Large intestine (tissue), 3 donors: Measurements from ENCODE around the gene CEP68. TPM values are rescaled to one million over a fixed set of nuclear protein-coding genes. Genes with fewer than 3 reads are reported as not detected.

Experiments used
- DNase-seq, 2 donors: peaks; one replicate each; pipeline versions ENCODE4 v3.0.0 to v3.0.0-alpha.2; 2013
- H3K27ac ChIP-seq: one replicate; pipeline ENCODE4 v1.5.1; 2013; ENCODE audit warnings: low read length
- H3K27me3 ChIP-seq: 2 replicates; pipeline ENCODE4 v1.6.1; 2013; ENCODE audit warnings: low read length; ENCODE audit not compliant: control insufficient read depth, insufficient read depth
- H3K36me3 ChIP-seq: 2 replicates; pipeline ENCODE4 v1.6.1; 2013; ENCODE audit warnings: low read length; ENCODE audit not compliant: control insufficient read depth, insufficient read depth
- H3K4me1 ChIP-seq: one replicate; pipeline ENCODE4 v1.6.1; 2013; ENCODE audit warnings: low read length; ENCODE audit not compliant: control insufficient read depth, insufficient read depth
- H3K4me3 ChIP-seq: one replicate; pipeline ENCODE4 v1.5.1; 2013; ENCODE audit warnings: low read length
- H3K9me3 ChIP-seq: one replicate; pipeline ENCODE4 v1.6.1; 2013; ENCODE audit warnings: mild to moderate bottlenecking, low read depth, low read length, moderate library complexity; ENCODE audit not compliant: control insufficient read depth
- WGBS: methylation state at CpG from one replicate; pipeline ENCODE4 v1.1.5; 2013; ENCODE audit warnings: low lambda C conversion rate; ENCODE audit not compliant: insufficient coverage; 5-methylcytosine and 5-hydroxymethylcytosine counted together
- polyA plus RNA-seq: library from polyadenylated mRNA; unstranded; fragments of 120-200 nt; gene quantifications from one replicate; pipeline ENCODE4 v1.2.1, GENCODE V29; 2013

CEP68 gene
- polyA plus RNA-seq, 1 donor = 11.9 TPM

GRCh38 chr2:65057391-65058052, 1.3 kb downstream of the CEP68 start:
- DNase-seq = no peak
- no peaks in the 10 kb centered on the region for H3K27me3 ChIP-seq
- 100% methylated on average over 1 of the region's 6 CpGs for WGBS
- H3K27ac ChIP-seq = no peak overlapping the region
- peak overlapping the region; percentile 80 for H3K4me3 ChIP-seq
- H3K9me3 ChIP-seq = no peaks in the 10 kb centered on the region
- H3K36me3 ChIP-seq = no peaks in the 10 kb centered on the region
- peaks cover 10% of the 10 kb centered on the region for H3K4me1 ChIP-seq

GRCh38 chr2:65059071-65059470, 2.9 kb downstream of the CEP68 start:
- DNase-seq = no peak
- no CpG with 5 or more reads among the region's 1 CpG for WGBS
- Histone ChIP-seq H3K27me3 (no peaks in the 10 kb centered on the region), H3K27ac (no peak overlapping the region), H3K4me3 (no peak overlapping the region), H3K36me3 (no peaks in the 10 kb centered on the region), H3K4me1 (peaks cover 10% of the 10 kb centered on the region), H3K9me3 (no peaks in the 10 kb centered on the region)

GRCh38 chr2:65061146-65061909, 5.1 kb downstream of the CEP68 start:
- no CpG with 5 or more reads among the region's 7 CpGs for WGBS
- no peaks in the 10 kb centered on the region for H3K9me3 ChIP-seq
- no peak overlapping the region for H3K4me3 ChIP-seq
- DNase-seq = no peak
- no peaks in the 10 kb centered on the region for H3K27me3 ChIP-seq
- peaks cover 7% of the 10 kb centered on the region for H3K4me1 ChIP-seq
- no peak overlapping the region for H3K27ac ChIP-seq
- H3K36me3 ChIP-seq = no peaks in the 10 kb centered on the region

GRCh38 chr2:65061910-65062339, 5.7 kb downstream of the CEP68 start:
- peaks cover 7% of the 10 kb centered on the region for H3K4me1 ChIP-seq

GRCh38 chr2:65062843-65063825, 6.9 kb downstream of the CEP68 start:
- peaks cover 3% of the 10 kb centered on the region for H3K4me1 ChIP-seq
- DNase-seq = no peak
- 83% methylated on average over 1 of the region's 13 CpGs for WGBS
- H3K27me3 ChIP-seq = no peaks in the 10 kb centered on the region
- no peak overlapping the region for H3K27ac ChIP-seq
- H3K36me3 ChIP-seq = no peaks in the 10 kb centered on the region
- no peak overlapping the region for H3K4me3 ChIP-seq
- no peaks in the 10 kb centered on the region for H3K9me3 ChIP-seq

More at GRCh38 chr2:65061910-65062339, 5.7 kb downstream of the CEP68 start:
- H3K27ac ChIP-seq = no peak overlapping the region
- no peaks in the 10 kb centered on the region for H3K36me3 ChIP-seq
- H3K27me3 ChIP-seq = no peaks in the 10 kb centered on the region
- whole genome bisulfite sequencing = no CpG with 5 or more reads among the region's 8 CpGs
- DNase-seq = no peak
- no peaks in the 10 kb centered on the region for H3K9me3 ChIP-seq
- H3K4me3 ChIP-seq = no peak overlapping the region

- peak; percentile 37 to 53 for DNase-seq
- Histone ChIP-seq H3K27me3 (no peaks in the 10 kb centered on the region), H3K4me3 (no peak overlapping the region), H3K36me3 (no peaks in the 10 kb centered on the region), H3K4me1 (peaks cover 14% of the 10 kb centered on the region), H3K9me3 (no peaks in the 10 kb centered on the region), H3K27ac (no peak overlapping the region)
- WGBS = no CpG with 5 or more reads among the region's 14 CpGs
Measured at GRCh38 chr2:65064728-65065552, 8.7 kb downstream of the CEP68 start.

GRCh38 chr2:65067806-65068553, 11.8 kb downstream of the CEP68 start:
- peaks cover 28% of the 10 kb centered on the region for H3K4me1 ChIP-seq
- H3K9me3 ChIP-seq = no peaks in the 10 kb centered on the region
- H3K27ac ChIP-seq = no peak overlapping the region
- H3K4me3 ChIP-seq = no peak overlapping the region
- peaks cover 21% of the 10 kb centered on the region for H3K36me3 ChIP-seq
- DNase-seq = no peak
- WGBS = 83% methylated on average over 2 of the region's 14 CpGs
- no peaks in the 10 kb centered on the region for H3K27me3 ChIP-seq

GRCh38 chr2:65069439-65069824, 13.2 kb downstream of the CEP68 start:
- H3K36me3 ChIP-seq = peaks cover 35% of the 10 kb centered on the region
- H3K4me1 ChIP-seq = peaks cover 28% of the 10 kb centered on the region

GRCh38 chr2:65070172-65070830, 14.1 kb downstream of the CEP68 start:
- Histone ChIP-seq H3K9me3 (no peaks in the 10 kb centered on the region), H3K27me3 (no peaks in the 10 kb centered on the region), H3K36me3 (peaks cover 43% of the 10 kb centered on the region), H3K4me1 (peaks cover 25% of the 10 kb centered on the region), H3K27ac (peak overlapping the region; percentile 76), H3K4me3 (no peak overlapping the region)
- WGBS = 40% methylated on average over 1 of the region's 8 CpGs
- peak; percentile 87 to 96 for DNase-seq

More at GRCh38 chr2:65069439-65069824, 13.2 kb downstream of the CEP68 start:
- Histone ChIP-seq H3K27ac (peak overlapping the region; percentile 76), H3K4me3 (no peak overlapping the region), H3K27me3 (no peaks in the 10 kb centered on the region), H3K9me3 (no peaks in the 10 kb centered on the region)
- DNase-seq = no peak
- WGBS = no CpG with 5 or more reads among the region's 6 CpGs
